ENCODE data around the gene NCDN. TPM values are rescaled to one million over a fixed set of nuclear protein-coding genes. Genes with fewer than 3 reads are reported as not detected.

NCDN gene
- 33.5 and 34.0 TPM in 2 replicates for total RNA-seq

- intact Hi-C loops (cut with micrococcal nuclease), result loop anchor here (1.0 to 10.0 kb wide), 6 partner anchors 19 to 693 kb away; partner anchors contain the start of genes CLSPN, SFPQ and ZMYM4
- Mint-ChIP-seq H3K4me3 (peak within 1 kb of the TSS; percentile 98), H3K9me3 (no peaks in the 10 kb centered on the region), H3K36me3 (ENCODE audit: low read depth) (peaks cover 27% of the 10 kb centered on the region), H3K4me1 (peaks cover 49% of the 10 kb centered on the region), H3K27me3 (no peaks in the 10 kb centered on the region), H3K27ac (peak within 1 kb of the TSS; percentile 98)
- DNase-seq, result peak; percentile 98
These were observed at the start of gene NCDN for GRCh38 chr1:35557611-35558373. Gene NCDN, plus strand, starts transcription at chr1:35557799. Its CDS starts 392 bp downstream, at chr1:35558191.

- H3K27ac Mint-ChIP-seq, result peak overlapping the region; percentile 52
- DNase-seq, result no peak
- peaks cover 31% of the 10 kb centered on the region for H3K36me3 Mint-ChIP-seq (ENCODE audit: low read depth)
- H3K4me1 Mint-ChIP-seq, result peaks cover 53% of the 10 kb centered on the region
- intact Hi-C loops (cut with micrococcal nuclease), result loop anchor here (5.0 kb wide), 1 partner anchor 56 kb away; no protein-coding TSS in a partner anchor
- peaks cover 3% of the 10 kb centered on the region for H3K9me3 Mint-ChIP-seq
- H3K27me3 Mint-ChIP-seq, result no peaks in the 10 kb centered on the region
- H3K4me3 Mint-ChIP-seq, result peak overlapping the region; percentile 79
These were observed 49.7 kb upstream of the NCDN start for GRCh38 chr1:35507947-35508346.

GRCh38 chr1:35509558-35509957 is 48.0 kb upstream of the NCDN start:
- H3K9me3 Mint-ChIP-seq, result peaks cover 3% of the 10 kb centered on the region
- peaks cover 48% of the 10 kb centered on the region for H3K4me1 Mint-ChIP-seq
- DNase-seq, result no peak
- intact Hi-C loops (cut with micrococcal nuclease), result loop anchor here (5.0 kb wide), 1 partner anchor 57 kb away; no protein-coding TSS in a partner anchor
- no peak overlapping the region for H3K27ac Mint-ChIP-seq
- no peak overlapping the region for H3K4me3 Mint-ChIP-seq
- H3K36me3 Mint-ChIP-seq (ENCODE audit: low read depth), result peaks cover 32% of the 10 kb centered on the region
- no peaks in the 10 kb centered on the region for H3K27me3 Mint-ChIP-seq

GRCh38 chr1:35511305-35511704 is 46.3 kb upstream of the NCDN start:
- no peak overlapping the region for H3K4me3 Mint-ChIP-seq
- peaks cover 34% of the 10 kb centered on the region for H3K4me1 Mint-ChIP-seq
- intact Hi-C loops (cut with micrococcal nuclease), result no loop called here
- no peaks in the 10 kb centered on the region for H3K27me3 Mint-ChIP-seq
- DNase-seq, result no peak
- peaks cover 10% of the 10 kb centered on the region for H3K9me3 Mint-ChIP-seq
- no peak overlapping the region for H3K27ac Mint-ChIP-seq
- peaks cover 40% of the 10 kb centered on the region for H3K36me3 Mint-ChIP-seq (ENCODE audit: low read depth)

GRCh38 chr1:35518183-35518582 is 39.4 kb upstream of the NCDN start:
- DNase-seq, result no peak
- Mint-ChIP-seq H3K36me3 (ENCODE audit: low read depth) (peaks cover 40% of the 10 kb centered on the region), H3K27ac (no peak overlapping the region), H3K4me1 (peaks cover 5% of the 10 kb centered on the region), H3K9me3 (peaks cover 25% of the 10 kb centered on the region), H3K4me3 (no peak overlapping the region), H3K27me3 (no peaks in the 10 kb centered on the region)
- intact Hi-C loops (cut with micrococcal nuclease), result no loop called here

GRCh38 chr1:35519432-35519831 is 38.2 kb upstream of the NCDN start:
- intact Hi-C loops (cut with micrococcal nuclease), result no loop called here
- no peak overlapping the region for H3K27ac Mint-ChIP-seq

GRCh38 chr1:35524106-35524505 is 33.5 kb upstream of the NCDN start:
- peaks cover 43% of the 10 kb centered on the region for H3K36me3 Mint-ChIP-seq (ENCODE audit: low read depth)
- DNase-seq, result no peak
- H3K9me3 Mint-ChIP-seq, result peaks cover 38% of the 10 kb centered on the region
- no peak overlapping the region for H3K4me3 Mint-ChIP-seq
- H3K27ac Mint-ChIP-seq, result no peak overlapping the region
- no peaks in the 10 kb centered on the region for H3K27me3 Mint-ChIP-seq
- H3K4me1 Mint-ChIP-seq, result peaks cover 5% of the 10 kb centered on the region
- intact Hi-C loops (cut with micrococcal nuclease), result no loop called here

More at GRCh38 chr1:35519432-35519831, 38.2 kb upstream of the NCDN start:
- peaks cover 32% of the 10 kb centered on the region for H3K9me3 Mint-ChIP-seq
- peaks cover 45% of the 10 kb centered on the region for H3K36me3 Mint-ChIP-seq (ENCODE audit: low read depth)
- no peaks in the 10 kb centered on the region for H3K27me3 Mint-ChIP-seq
- no peak overlapping the region for H3K4me3 Mint-ChIP-seq
- DNase-seq, result no peak
- H3K4me1 Mint-ChIP-seq, result peaks cover 5% of the 10 kb centered on the region

GRCh38 chr1:35530168-35530567 is 27.4 kb upstream of the NCDN start:
- DNase-seq, result no peak
- H3K36me3 Mint-ChIP-seq (ENCODE audit: low read depth), result peaks cover 72% of the 10 kb centered on the region

GRCh38 chr1:35530946-35531345 is 26.7 kb upstream of the NCDN start:
- H3K36me3 Mint-ChIP-seq (ENCODE audit: low read depth), result peaks cover 66% of the 10 kb centered on the region
- no peaks in the 10 kb centered on the region for H3K27me3 Mint-ChIP-seq
- intact Hi-C loops (cut with micrococcal nuclease), result no loop called here
- no peak for DNase-seq
- H3K4me3 Mint-ChIP-seq, result no peak overlapping the region
- peaks cover 37% of the 10 kb centered on the region for H3K9me3 Mint-ChIP-seq
- H3K27ac Mint-ChIP-seq, result no peak overlapping the region
- peaks cover 8% of the 10 kb centered on the region for H3K4me1 Mint-ChIP-seq

More at GRCh38 chr1:35530168-35530567, 27.4 kb upstream of the NCDN start:
- no peak overlapping the region for H3K27ac Mint-ChIP-seq
- H3K4me1 Mint-ChIP-seq, result peaks cover 4% of the 10 kb centered on the region
- H3K27me3 Mint-ChIP-seq, result no peaks in the 10 kb centered on the region
- H3K9me3 Mint-ChIP-seq, result peaks cover 42% of the 10 kb centered on the region
- intact Hi-C loops (cut with micrococcal nuclease), result no loop called here
- H3K4me3 Mint-ChIP-seq, result no peak overlapping the region

GRCh38 chr1:35531368-35531767 is 26.2 kb upstream of the NCDN start:
- intact Hi-C loops (cut with micrococcal nuclease), result no loop called here
- peaks cover 69% of the 10 kb centered on the region for H3K36me3 Mint-ChIP-seq (ENCODE audit: low read depth)
- H3K27ac Mint-ChIP-seq, result no peak overlapping the region
- no peak overlapping the region for H3K4me3 Mint-ChIP-seq
- DNase-seq, result no peak
- peaks cover 37% of the 10 kb centered on the region for H3K9me3 Mint-ChIP-seq
- H3K4me1 Mint-ChIP-seq, result peaks cover 11% of the 10 kb centered on the region
- H3K27me3 Mint-ChIP-seq, result no peaks in the 10 kb centered on the region

- Mint-ChIP-seq H3K4me3 (no peak overlapping the region), H3K27ac (no peak overlapping the region), H3K9me3 (peaks cover 26% of the 10 kb centered on the region), H3K27me3 (no peaks in the 10 kb centered on the region), H3K4me1 (peaks cover 21% of the 10 kb centered on the region), H3K36me3 (ENCODE audit: low read depth) (peaks cover 71% of the 10 kb centered on the region)
- no peak for DNase-seq
- intact Hi-C loops (cut with micrococcal nuclease), result no loop called here
These were observed 24.9 kb upstream of the NCDN start for GRCh38 chr1:35532497-35533223.

- no peak overlapping the region for H3K27ac Mint-ChIP-seq
- intact Hi-C loops (cut with micrococcal nuclease), result no loop called here
- DNase-seq, result no peak
- peaks cover 65% of the 10 kb centered on the region for H3K36me3 Mint-ChIP-seq (ENCODE audit: low read depth)
- no peaks in the 10 kb centered on the region for H3K27me3 Mint-ChIP-seq
- no peak overlapping the region for H3K4me3 Mint-ChIP-seq
- H3K4me1 Mint-ChIP-seq, result peaks cover 26% of the 10 kb centered on the region
- H3K9me3 Mint-ChIP-seq, result peaks cover 19% of the 10 kb centered on the region
These were observed 24.0 kb upstream of the NCDN start for GRCh38 chr1:35533586-35533985.

- Mint-ChIP-seq H3K4me1 (peaks cover 43% of the 10 kb centered on the region), H3K36me3 (ENCODE audit: low read depth) (peaks cover 56% of the 10 kb centered on the region), H3K27me3 (no peaks in the 10 kb centered on the region)
These were observed 22.4 kb upstream of the NCDN start for GRCh38 chr1:35535243-35535642.

GRCh38 chr1:35536556-35537162 is 20.9 kb upstream of the NCDN start:
- Mint-ChIP-seq H3K4me3 (peak overlapping the region; percentile 21), H3K4me1 (peaks cover 50% of the 10 kb centered on the region), H3K36me3 (ENCODE audit: low read depth) (peaks cover 50% of the 10 kb centered on the region), H3K27ac (no peak overlapping the region), H3K27me3 (no peaks in the 10 kb centered on the region), H3K9me3 (no peaks in the 10 kb centered on the region)
- intact Hi-C loops (cut with micrococcal nuclease), result no loop called here
- no peak for DNase-seq

More at GRCh38 chr1:35535243-35535642, 22.4 kb upstream of the NCDN start:
- Mint-ChIP-seq H3K4me3 (no peak overlapping the region), H3K27ac (no peak overlapping the region), H3K9me3 (peaks cover 6% of the 10 kb centered on the region)
- DNase-seq, result no peak
- intact Hi-C loops (cut with micrococcal nuclease), result no loop called here

Data from activated CD4-positive, alpha-beta T cell treated with anti-CD3 and anti-CD28 coated beads, Interleukin-2, amount 10 ng/mL, durations not matched to agents 24 days and 14 days (primary cell).